Measurements from ENCODE around the gene ST6GAL1.

DNA sequence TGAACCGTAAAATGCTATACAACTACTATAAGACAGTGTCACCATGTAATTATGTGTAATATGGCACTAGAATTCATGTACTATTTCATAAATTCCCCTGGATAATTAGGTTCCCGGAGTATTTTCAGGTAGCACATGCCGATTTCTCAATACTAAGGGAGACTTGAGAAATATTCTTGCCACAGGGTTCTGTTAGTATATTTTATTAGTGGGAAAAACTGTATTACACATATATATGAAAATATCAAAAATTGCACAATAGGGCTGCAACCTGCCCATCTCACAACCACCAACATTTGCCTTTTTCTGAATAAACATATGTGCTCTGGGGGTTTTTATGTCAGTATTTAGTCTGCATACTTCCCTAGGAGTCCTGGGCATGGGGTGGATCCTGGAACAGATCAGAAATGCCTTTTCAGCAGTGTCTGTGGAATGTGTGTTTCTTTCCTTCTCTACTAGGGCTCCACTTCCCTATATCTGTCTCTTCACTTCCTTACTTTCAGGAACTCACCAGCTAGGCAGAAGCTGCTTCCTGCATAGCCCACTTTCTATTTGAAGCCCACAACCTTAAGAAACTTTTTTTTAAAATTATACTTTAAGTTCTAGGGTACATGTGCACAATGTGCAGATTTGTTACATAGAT is 121.5 kb downstream of the ST6GAL1 start:
- TF ChIP-seq FOXM1 (IDR thresholded peaks at IDR 0.05; ENCODE audit: borderline replicate concordance, low read depth): no peak
- TF ChIP-seq EP300 (IDR thresholded peaks at IDR 0.05; ENCODE audit: borderline replicate concordance): no peak
- TF ChIP-seq, protein P1, sequence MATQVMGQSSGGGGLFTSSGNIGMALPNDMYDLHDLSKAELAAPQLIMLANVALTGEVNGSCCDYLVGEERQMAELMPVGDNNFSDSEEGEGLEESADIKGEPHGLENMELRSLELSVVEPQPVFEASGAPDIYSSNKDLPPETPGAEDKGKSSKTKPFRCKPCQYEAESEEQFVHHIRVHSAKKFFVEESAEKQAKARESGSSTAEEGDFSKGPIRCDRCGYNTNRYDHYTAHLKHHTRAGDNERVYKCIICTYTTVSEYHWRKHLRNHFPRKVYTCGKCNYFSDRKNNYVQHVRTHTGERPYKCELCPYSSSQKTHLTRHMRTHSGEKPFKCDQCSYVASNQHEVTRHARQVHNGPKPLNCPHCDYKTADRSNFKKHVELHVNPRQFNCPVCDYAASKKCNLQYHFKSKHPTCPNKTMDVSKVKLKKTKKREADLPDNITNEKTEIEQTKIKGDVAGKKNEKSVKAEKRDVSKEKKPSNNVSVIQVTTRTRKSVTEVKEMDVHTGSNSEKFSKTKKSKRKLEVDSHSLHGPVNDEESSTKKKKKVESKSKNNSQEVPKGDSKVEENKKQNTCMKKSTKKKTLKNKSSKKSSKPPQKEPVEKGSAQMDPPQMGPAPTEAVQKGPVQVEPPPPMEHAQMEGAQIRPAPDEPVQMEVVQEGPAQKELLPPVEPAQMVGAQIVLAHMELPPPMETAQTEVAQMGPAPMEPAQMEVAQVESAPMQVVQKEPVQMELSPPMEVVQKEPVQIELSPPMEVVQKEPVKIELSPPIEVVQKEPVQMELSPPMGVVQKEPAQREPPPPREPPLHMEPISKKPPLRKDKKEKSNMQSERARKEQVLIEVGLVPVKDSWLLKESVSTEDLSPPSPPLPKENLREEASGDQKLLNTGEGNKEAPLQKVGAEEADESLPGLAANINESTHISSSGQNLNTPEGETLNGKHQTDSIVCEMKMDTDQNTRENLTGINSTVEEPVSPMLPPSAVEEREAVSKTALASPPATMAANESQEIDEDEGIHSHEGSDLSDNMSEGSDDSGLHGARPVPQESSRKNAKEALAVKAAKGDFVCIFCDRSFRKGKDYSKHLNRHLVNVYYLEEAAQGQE (IDR thresholded peaks at IDR 0.05; ENCODE audit: low read depth): no peak
- TF ChIP-seq, protein P2, sequence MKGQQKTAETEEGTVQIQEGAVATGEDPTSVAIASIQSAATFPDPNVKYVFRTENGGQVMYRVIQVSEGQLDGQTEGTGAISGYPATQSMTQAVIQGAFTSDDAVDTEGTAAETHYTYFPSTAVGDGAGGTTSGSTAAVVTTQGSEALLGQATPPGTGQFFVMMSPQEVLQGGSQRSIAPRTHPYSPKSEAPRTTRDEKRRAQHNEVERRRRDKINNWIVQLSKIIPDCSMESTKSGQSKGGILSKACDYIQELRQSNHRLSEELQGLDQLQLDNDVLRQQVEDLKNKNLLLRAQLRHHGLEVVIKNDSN (IDR thresholded peaks at IDR 0.05): no peak
- TF ChIP-seq EGR1 (IDR thresholded peaks at IDR 0.05): no peak
- TF ChIP-seq, protein P3, sequence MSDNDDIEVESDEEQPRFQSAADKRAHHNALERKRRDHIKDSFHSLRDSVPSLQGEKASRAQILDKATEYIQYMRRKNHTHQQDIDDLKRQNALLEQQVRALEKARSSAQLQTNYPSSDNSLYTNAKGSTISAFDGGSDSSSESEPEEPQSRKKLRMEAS (IDR thresholded peaks at IDR 0.05): no peak
- TF ChIP-seq CEBPB (IDR thresholded peaks at IDR 0.05): no peak
- TF ChIP-seq NFIC (IDR thresholded peaks at IDR 0.05): no peak
- no peak for TF ChIP-seq TAF1 (IDR thresholded peaks at IDR 0.05; ENCODE audit: low read depth)

Data from Ishikawa (cell line).